ENCODE results near the gene STK38L.

STK38L gene

GRCh38 chr12:27279826-27280225, 35.7 kb downstream of the STK38L start:
- DNase-seq (ENCODE audit: low spot score) = no peak

GRCh38 chr12:27280412-27280811, 36.3 kb downstream of the STK38L start:
- no peak for DNase-seq (ENCODE audit: low spot score)

GRCh38 chr12:27282754-27283153, 38.7 kb downstream of the STK38L start:
- no peak for DNase-seq (ENCODE audit: low spot score)

DNA sequence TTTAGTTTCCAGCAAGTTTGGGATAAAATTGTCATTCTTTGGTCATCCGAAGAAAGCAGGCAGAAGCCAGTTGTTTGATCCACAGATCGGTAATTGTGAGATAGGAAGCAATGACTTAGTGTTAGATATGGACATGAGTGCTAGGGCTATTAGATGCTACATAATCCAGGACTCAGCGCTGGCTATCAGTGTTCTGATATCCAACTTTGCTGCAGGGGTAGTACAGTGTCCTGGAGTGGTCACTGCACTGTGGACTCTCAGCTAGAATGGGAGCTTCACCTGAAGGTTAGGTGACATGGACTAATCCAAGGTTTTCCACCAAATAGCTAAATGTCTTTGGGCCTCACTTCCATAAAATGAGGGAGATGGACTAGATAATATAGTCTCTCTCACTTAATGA, 39.9 kb downstream of the STK38L start:
- no peak for DNase-seq (ENCODE audit: low spot score)

DNA sequence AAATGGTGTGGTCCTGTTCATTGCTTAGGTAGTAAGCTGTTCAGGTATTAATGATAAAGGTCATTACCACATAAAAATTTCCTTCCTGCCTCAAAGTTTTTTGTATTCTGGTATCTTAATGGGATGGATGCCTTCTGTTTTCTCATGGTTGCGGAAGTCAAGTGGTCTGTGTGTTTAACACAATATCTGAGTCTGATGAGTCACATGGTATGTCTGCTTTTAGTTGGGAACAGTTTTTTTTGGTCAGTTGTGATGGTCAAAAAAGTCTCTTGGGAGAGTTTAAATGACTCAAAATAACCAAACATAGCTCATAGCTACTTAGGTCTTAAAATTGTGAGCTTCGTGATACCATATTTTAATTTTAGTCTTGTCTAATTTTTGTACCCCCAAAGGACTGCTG, 40.7 kb downstream of the STK38L start:
- peak; percentile 38 for DNase-seq (ENCODE audit: low spot score)

GRCh38 chr12:27285403-27285802, 41.3 kb downstream of the STK38L start:
- no peak for DNase-seq (ENCODE audit: low spot score)

DNA sequence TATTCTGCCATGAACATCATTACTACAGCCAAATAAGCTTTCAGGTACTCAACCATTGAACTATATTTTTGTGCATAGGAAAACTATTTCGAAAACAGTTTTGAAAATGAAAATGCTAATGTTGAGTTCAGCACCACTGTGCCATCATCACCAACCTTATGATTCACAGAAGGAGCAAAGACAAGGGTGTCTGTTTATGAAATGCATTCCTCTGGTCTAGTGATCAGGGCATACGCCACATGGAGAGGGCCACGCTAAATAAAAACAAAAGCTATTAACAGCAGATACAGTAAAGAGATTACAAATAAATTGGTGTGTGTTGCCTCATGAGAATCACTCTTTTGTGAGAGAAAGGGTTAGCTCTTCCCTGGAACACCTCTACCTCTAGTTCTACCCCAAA, 45.3 kb downstream of the STK38L start:
- peak; percentile 33 for DNase-seq (ENCODE audit: low spot score)

GRCh38 chr12:27290501-27291168, 46.5 kb downstream of the STK38L start:
- no peak for DNase-seq (ENCODE audit: low spot score)

- no peak for DNase-seq (ENCODE audit: low spot score)
Observed at GRCh38 chr12:27291862-27292261, 47.8 kb downstream of the STK38L start.

DNA sequence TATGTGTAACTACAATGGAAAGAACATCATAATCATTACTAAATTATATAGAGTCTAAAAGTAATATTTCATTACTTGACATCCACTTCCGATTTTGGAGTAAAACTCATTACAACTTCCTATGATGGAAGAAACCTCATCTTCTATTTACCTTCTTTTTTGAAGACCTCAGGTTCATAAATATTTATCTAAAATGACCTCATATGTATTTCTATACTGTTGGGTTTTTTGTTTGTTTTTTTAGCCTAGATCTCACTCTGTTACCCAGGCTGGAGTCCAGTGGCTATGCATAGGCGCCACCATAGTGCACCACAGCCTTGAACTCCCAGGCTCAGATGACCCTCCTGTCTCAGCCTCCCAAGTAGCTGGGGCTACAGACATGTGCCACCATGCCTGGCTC, 48.6 kb downstream of the STK38L start:
- DNase-seq (ENCODE audit: low spot score) = no peak

- DNase-seq (ENCODE audit: low spot score) = no peak
Observed at GRCh38 chr12:27293463-27293862, 49.4 kb downstream of the STK38L start.

DNA sequence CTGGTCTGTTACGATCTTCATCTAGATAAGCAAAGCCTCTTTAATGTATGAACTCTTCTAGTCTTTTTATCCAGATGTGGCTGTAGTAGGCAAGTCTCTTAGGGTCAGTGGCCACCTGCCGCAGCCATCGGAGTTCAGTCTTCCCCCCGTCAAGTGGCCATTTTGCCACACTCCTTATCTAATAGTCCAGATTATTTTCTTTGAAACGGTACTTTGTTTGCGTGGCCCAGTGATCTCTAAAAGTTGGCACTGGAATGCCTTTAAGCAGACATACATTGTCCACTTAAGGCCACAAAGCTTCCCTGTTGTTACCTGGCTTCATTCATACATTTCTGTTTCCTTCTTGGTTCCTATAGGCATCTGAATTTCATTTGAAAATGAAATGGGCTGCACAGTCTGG, 52.6 kb downstream of the STK38L start:
- no peak for DNase-seq (ENCODE audit: low spot score)

- DNase-seq (ENCODE audit: low spot score) = no peak
Observed at GRCh38 chr12:27297566-27297965, 53.5 kb downstream of the STK38L start.

GRCh38 chr12:27299102-27299501, 55.0 kb downstream of the STK38L start:
- DNase-seq (ENCODE audit: low spot score) = no peak

- DNase-seq (ENCODE audit: low spot score) = no peak
Observed at GRCh38 chr12:27300226-27300625, 56.1 kb downstream of the STK38L start.

- DNase-seq (ENCODE audit: low spot score) = no peak
Observed at GRCh38 chr12:27303139-27304111, 59.3 kb downstream of the STK38L start.

GRCh38 chr12:27304856-27305255, 60.8 kb downstream of the STK38L start:
- DNase-seq (ENCODE audit: low spot score) = no peak

DNA sequence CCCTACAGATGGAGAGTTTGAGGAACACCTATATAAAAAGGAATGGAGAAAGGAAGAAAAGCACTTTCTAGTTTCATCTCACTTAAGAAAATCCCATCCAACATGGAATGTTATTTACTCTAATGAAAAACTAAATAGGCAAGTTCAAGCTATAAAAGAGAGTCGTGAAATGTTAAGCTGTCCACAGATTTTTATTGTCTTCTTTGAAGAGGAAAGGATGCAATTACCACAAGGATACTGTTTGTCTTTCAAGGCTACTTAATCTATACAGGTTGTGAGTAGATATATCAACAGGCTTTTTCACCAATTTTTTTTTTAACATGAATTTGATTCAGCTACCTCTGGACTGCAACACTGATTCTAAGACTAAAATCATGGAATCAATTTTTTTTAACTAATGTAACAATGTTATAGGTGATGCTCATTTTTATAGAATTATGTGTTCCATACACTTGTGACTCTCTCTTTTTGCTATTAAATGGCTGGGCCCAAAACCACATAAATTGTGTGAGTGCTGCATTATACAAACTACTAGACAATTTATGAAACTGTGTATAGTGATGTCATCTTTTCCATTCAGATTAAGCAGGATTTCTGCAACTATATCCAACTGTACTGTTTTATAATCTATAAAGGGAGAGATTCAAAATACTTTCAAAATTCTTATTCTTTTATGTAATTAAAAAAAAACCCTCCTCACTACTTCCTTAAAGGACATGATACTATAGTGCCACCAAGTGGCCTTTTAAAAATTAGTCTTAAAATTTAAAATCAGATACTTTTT, 61.8 kb downstream of the STK38L start:
- no peak for DNase-seq (ENCODE audit: low spot score)

- DNase-seq (ENCODE audit: low spot score) = no peak
Observed at GRCh38 chr12:27309293-27309994, 65.4 kb downstream of the STK38L start.

DNA sequence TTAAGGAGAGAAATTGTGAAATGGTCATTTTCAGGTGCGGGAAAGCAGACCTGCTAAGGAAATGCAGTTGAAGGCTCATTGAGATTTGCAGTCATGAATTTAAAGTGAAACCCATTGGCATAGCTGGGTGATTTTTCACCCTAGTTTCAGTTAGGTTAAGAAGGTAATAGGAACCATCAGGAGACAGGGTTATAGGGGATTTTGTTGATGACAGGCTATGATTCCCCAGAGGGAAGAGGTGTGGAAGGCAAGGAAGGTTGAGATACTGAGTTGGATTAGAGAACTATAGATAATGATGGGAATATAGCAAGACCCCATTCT, 65.9 kb downstream of the STK38L start:
- no peak for DNase-seq (ENCODE audit: low spot score)

GRCh38 chr12:27316947-27317346, 72.9 kb downstream of the STK38L start:
- DNase-seq (ENCODE audit: low spot score) = no peak

- peak; percentile 43 for DNase-seq (ENCODE audit: low spot score)
Observed at GRCh38 chr12:27319409-27319808, 75.3 kb downstream of the STK38L start.

All from COLO829 (cell line).